Tracheal epithelial cell (primary cell): ENCODE measurements around the gene NEUROD2. TPM values are rescaled to one million over a fixed set of nuclear protein-coding genes. Genes with fewer than 3 reads are reported as not detected.

Source experiments
- total RNA-seq: library from RNA; depleted of rRNA; stranded (reverse); fragments of >200 nt; gene quantifications from 2 replicates; pipeline ENCODE4 v1.2.1, GENCODE V29; 2014

Gene NEUROD2
- not detected in 2 replicates for total RNA-seq

GRCh38 chr17:39607851-39608130, at the start of gene NEUROD2:
Gene NEUROD2, minus strand, starts transcription at chr17:39607920. Its CDS starts 1,321 bp downstream, at chr17:39606599.

GRCh38 chr17:39636927-39637736, 29.4 kb upstream of the NEUROD2 start, which contains the start of gene STARD3:
Gene STARD3, plus strand, starts transcription at chr17:39637144. Its CDS starts 16,388 bp downstream, at chr17:39653532.

GRCh38 chr17:39626171-39627046, 18.7 kb upstream of the NEUROD2 start, which contains the start of gene PPP1R1B:
Gene PPP1R1B, plus strand, starts transcription at chr17:39626952. Its CDS starts 441 bp downstream, at chr17:39627393.

Other genes with a start within 250 kb of the NEUROD2 start
- gene FBXL20, start 206.3 kb downstream of the NEUROD2 start, total RNA-seq = 11.1 and 11.7 TPM in 2 replicates
- gene MED1, start 156.7 kb downstream of the NEUROD2 start, total RNA-seq = 15.4 and 19.6 TPM in 2 replicates
- 17.4 and 20.7 TPM in 2 replicates for gene CDK12, start 146.4 kb downstream of the NEUROD2 start, total RNA-seq
- under 0.01 and 0.43 TPM in 2 replicates for gene PPP1R1B, start 19.0 kb upstream of the NEUROD2 start, total RNA-seq
- 28.7 and 35.8 TPM in 2 replicates for gene STARD3, start 29.2 kb upstream of the NEUROD2 start, total RNA-seq
- gene TCAP, start 57.4 kb upstream of the NEUROD2 start, total RNA-seq = 0.21 TPM in 1 of 2 replicates, not detected in the other
- not detected in 2 replicates for gene PNMT, start 60.5 kb upstream of the NEUROD2 start, total RNA-seq
- 9.6 and 11.5 TPM in 2 replicates for gene PGAP3, start 80.1 kb upstream of the NEUROD2 start, total RNA-seq
- gene ERBB2, start 92.1 kb upstream of the NEUROD2 start, total RNA-seq = 36.6 and 51.4 TPM in 2 replicates
- gene MIEN1, start 122.6 kb upstream of the NEUROD2 start, total RNA-seq = 13.0 and 14.7 TPM in 2 replicates
- 8.3 and 19.0 TPM in 2 replicates for gene GRB7, start 130.0 kb upstream of the NEUROD2 start, total RNA-seq